Adipocyte (in vitro differentiated cells): ENCODE results near the gene UNC93B1.

Source experiments
- DNase-seq: peaks from one replicate; pipeline ENCODE4 v3.0.0-alpha.2; 2015; ENCODE audit warnings: low read depth
- H3K27me3 ChIP-seq: replicated peaks from 2 replicates; pipeline ENCODE4 v1.7.0; 2013; ENCODE audit warnings: mild to moderate bottlenecking, low read length, moderate library complexity; ENCODE audit not compliant: control insufficient read depth, insufficient read depth
- H3K36me3 ChIP-seq: 2 replicates; pipeline ENCODE4 v1.7.0; 2013; ENCODE audit warnings: low read length, mild to moderate bottlenecking, moderate library complexity; ENCODE audit not compliant: control insufficient read depth, insufficient read depth, severe bottlenecking
- H3K4me1 ChIP-seq: 2 replicates; pipeline ENCODE4 v1.7.0; 2013; ENCODE audit warnings: mild to moderate bottlenecking, low read length, moderate library complexity; ENCODE audit not compliant: control insufficient read depth, insufficient read depth
- H3K4me3 ChIP-seq: 2 replicates; pipeline ENCODE4 v1.7.0; 2013; ENCODE audit warnings: mild to moderate bottlenecking, low read length, moderate library complexity
- H3K9ac ChIP-seq: 2 replicates; pipeline ENCODE4 v1.7.0; 2013; ENCODE audit warnings: mild to moderate bottlenecking, low read length, moderate library complexity
- H3K9me3 ChIP-seq: 2 replicates; pipeline ENCODE4 v1.7.0; 2013; ENCODE audit warnings: mild to moderate bottlenecking, low read length, moderate library complexity; ENCODE audit not compliant: control insufficient read depth

Gene UNC93B1

DNA sequence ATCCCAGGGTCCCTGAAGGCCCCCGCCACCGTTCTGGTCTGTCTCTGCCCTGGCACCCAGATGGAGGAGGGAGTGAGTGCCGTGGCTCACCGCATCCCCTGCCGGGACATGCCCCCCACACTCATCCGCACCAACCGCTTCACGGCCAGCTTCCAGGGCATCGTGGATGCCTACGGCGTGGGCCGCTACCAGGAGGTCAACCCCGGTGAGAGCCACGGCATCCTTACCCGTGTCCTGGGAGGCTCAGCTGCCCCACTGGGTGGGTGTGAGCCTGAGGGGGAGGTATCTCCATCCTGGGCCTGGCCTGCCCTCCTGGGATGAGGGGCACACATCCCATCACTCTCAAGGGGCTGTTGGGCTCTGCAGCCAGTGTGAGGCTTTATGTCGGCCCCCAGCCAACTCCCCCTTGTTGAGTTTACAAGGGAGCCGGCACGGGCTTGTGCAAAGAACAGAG is 41.0 kb upstream of the UNC93B1 start:
- Histone ChIP-seq H3K27me3 (no peaks in the 10 kb centered on the region), H3K4me1 (peaks cover 19% of the 10 kb centered on the region), H3K9me3 (no peaks in the 10 kb centered on the region), H3K9ac (no peak overlapping the region), H3K36me3 (peaks cover 30% of the 10 kb centered on the region), H3K4me3 (no peak overlapping the region)
- DNase-seq = no peak

DNA sequence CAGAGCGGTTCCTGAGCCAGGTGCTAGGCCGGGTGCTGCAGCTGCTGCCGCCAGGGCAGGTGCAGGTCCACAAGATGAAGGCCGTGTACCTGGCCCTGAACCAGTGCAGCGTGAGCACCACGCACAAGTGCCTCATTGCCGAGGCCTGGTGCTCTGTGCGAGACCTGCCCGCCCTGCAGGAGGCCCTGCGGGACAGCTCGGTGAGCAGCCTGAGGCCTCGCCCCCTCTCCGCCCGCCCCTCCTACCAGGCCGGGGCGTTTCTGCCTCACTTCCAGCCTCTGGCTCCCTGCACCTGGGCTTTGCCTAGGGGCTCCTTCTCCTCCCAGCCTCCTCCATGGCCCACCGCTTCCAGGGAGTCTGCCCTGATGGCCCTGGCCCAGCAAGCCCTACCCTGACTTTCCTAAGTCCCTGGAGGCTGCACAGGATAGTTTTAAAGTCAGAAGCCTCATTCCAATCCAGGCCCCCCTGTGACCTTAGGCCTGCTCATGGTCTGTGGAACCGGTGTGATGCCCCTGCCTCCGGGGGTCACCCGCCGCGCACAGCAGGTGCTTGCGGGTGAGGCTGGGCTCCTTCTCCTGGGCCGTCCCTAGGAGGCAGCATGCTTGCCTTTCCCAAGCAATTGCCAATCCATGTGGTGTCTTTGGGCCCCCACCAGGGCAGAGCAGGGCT is 40.4 kb upstream of the UNC93B1 start:
- peaks cover 24% of the 10 kb centered on the region for H3K36me3 ChIP-seq

DNA sequence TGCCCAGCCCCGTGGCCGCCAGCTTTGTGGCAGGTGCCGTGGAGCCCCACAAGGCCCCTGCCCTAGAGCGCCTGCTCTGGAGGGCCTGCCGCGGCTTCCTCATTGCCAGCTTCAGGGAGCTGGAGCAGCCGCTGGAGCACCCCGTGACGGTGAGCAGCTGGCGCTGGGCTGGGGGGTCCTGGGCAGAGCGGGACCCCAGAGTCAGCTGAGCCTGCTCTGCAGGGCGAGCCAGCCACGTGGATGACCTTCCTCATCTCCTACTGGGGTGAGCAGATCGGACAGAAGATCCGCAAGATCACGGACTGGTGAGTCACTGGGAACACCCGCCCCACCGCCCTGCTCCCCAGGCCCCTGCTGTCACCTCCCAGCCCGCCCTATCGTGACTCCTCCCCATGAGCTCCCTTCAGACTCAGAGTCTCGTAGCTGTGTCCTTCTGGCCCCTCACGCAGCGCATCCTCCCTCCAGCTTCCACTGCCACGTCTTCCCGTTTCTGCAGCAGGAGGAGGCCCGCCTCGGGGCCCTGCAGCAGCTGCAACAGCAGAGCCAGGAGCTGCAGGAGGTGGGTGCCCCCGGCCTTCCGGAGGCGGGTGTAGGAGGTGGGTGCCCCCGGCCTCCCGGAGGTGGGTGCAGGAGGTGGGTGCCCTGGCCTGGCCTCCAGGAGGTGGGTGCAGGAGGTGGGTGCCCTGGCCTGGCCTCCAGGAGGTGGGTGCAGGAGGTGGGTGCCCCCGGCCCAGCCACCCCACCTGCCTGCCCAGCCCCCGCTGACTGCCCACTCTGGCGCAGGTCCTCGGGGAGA is 39.6 kb upstream of the UNC93B1 start:
- no peaks in the 10 kb centered on the region for H3K27me3 ChIP-seq
- H3K4me1 ChIP-seq = peaks cover 27% of the 10 kb centered on the region
- H3K9me3 ChIP-seq = no peaks in the 10 kb centered on the region
- peak overlapping the region; percentile 67 for H3K9ac ChIP-seq
- no peak overlapping the region for H3K4me3 ChIP-seq
- H3K36me3 ChIP-seq = peaks cover 19% of the 10 kb centered on the region
- DNase-seq = no peak

More for the DNA sequence above, 40.4 kb upstream of the UNC93B1 start:
- Histone ChIP-seq H3K9me3 (no peaks in the 10 kb centered on the region), H3K4me3 (no peak overlapping the region), H3K9ac (no peak overlapping the region), H3K4me1 (peaks cover 24% of the 10 kb centered on the region), H3K27me3 (no peaks in the 10 kb centered on the region)
- no peak for DNase-seq

DNA sequence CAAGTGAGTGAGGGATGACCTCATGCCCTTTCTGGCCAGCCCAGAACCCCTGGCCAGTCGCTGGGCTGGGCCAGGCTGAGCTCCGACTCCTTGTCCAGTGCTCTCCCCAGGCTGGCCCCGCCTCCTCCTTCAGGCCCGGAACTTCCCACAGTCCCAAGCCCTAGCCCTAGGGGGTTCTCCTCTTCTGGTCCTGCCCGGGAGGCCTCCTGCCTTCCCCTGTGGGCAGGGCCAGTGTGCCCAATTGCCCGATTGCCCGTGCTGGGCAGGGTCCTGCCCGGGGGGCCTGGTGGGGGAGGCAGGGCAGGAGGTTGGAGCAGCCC is 39.1 kb upstream of the UNC93B1 start:
- Histone ChIP-seq H3K9me3 (no peaks in the 10 kb centered on the region), H3K27me3 (no peaks in the 10 kb centered on the region), H3K4me3 (no peak overlapping the region), H3K4me1 (peaks cover 33% of the 10 kb centered on the region), H3K9ac (peak overlapping the region; percentile 67), H3K36me3 (peaks cover 16% of the 10 kb centered on the region)
- DNase-seq = no peak

DNA sequence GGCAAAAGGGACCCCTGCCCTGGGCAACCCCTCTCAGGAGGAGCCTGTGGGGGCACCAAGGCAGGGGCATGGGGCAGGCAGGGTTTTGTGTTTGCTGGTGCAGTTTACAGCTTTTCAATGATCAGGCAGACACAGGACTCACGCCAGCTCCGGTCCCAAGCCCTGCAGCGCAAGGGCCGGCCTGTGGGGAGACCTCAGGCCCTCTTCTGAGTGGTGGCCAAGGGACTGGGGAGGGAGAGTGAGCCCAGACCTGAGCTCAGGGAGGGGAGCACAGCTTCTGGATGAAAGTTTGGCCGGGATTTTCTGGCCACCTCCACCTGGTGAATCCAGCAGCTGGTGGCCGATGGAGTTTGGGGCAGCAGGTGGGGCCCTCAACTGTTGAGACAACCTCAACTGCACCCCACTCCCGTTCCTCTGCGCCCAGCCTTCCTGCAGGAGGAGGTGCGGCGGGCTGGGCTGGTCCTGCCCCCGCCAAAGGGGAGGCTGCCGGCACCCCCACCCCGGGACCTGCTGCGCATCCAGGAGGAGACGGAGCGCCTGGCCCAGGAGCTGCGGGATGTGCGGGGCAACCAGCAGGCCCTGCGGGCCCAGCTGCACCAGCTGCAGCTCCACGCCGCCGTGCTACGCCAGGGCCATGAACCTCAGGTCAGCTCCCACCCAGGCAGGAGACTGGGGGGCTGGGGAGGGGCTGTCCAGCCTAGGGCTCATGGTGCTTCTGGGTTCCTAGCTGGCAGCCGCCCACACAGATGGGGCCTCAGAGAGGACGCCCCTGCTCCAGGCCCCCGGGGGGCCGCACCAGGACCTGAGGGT is 38.5 kb upstream of the UNC93B1 start:
- no peak for DNase-seq
- Histone ChIP-seq H3K9me3 (no peaks in the 10 kb centered on the region), H3K36me3 (peaks cover 14% of the 10 kb centered on the region), H3K4me3 (no peak overlapping the region), H3K9ac (peak overlapping the region; percentile 67), H3K4me1 (peaks cover 37% of the 10 kb centered on the region), H3K27me3 (no peaks in the 10 kb centered on the region)

DNA sequence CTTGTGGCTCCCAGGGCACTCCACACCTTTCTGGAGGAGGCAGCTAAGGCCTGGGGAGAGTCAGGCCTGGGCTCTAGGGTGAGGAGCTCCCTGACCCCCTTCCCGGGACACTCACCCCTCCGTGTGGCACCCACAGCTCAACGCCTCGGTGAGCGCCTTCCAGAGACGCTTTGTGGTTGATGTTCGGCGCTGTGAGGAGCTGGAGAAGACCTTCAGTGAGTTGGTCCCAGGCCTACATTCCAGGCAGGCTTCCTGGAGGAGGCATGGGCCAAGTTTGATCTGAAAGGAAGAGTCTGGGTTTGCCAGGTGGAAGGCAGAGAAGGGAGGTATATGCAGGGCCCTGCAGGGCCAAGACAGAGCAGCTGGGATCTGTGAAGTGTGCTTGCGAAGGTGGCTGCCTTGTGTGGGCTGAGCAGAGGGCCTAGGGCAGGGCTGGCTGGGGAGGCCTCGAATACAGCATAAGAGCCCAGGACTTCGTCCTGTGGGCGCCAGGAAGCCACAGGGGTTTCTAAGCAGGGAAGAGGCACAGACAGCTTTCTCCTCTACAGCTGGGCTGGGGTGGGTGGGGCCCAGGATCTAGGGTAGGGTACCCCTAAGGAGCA is 37.8 kb upstream of the UNC93B1 start:
- Histone ChIP-seq H3K4me1 (peaks cover 37% of the 10 kb centered on the region), H3K9ac (no peak overlapping the region), H3K27me3 (no peaks in the 10 kb centered on the region), H3K4me3 (no peak overlapping the region), H3K36me3 (peaks cover 14% of the 10 kb centered on the region), H3K9me3 (no peaks in the 10 kb centered on the region)
- DNase-seq = no peak

DNA sequence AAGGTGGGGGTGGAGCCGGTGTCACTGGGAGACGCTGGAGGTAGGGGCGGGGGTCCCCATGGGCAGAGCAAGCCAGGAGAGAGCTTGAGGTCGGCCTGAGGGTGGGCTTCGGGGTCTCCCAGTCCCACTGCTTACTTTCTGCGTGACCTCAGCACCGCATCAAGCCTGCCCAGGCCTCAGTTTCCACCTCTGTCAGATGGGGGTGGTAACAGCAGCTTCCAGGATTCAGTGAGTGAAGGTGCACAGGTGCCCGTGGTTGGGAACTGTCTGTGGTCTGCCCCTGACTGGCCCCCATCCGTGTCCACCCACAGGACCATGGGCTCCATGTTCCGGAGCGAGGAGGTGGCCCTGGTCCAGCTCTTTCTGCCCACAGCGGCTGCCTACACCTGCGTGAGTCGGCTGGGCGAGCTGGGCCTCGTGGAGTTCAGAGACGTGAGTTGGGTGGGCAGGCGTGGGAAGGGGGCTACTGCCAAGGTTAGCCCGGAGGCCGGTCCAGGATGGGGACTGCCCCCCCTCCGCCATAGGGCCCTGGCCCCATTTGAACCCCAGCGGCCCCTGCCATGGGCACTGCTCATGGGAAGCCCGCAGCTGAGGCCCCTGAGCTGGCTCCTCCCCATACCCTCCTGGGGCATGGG is 37.2 kb upstream of the UNC93B1 start:
- no peak for DNase-seq
- no peaks in the 10 kb centered on the region for H3K27me3 ChIP-seq
- H3K36me3 ChIP-seq = peaks cover 14% of the 10 kb centered on the region
- H3K4me1 ChIP-seq = peaks cover 37% of the 10 kb centered on the region
- H3K4me3 ChIP-seq = peak overlapping the region; percentile 89
- no peaks in the 10 kb centered on the region for H3K9me3 ChIP-seq
- H3K9ac ChIP-seq = peak overlapping the region; percentile 93

DNA sequence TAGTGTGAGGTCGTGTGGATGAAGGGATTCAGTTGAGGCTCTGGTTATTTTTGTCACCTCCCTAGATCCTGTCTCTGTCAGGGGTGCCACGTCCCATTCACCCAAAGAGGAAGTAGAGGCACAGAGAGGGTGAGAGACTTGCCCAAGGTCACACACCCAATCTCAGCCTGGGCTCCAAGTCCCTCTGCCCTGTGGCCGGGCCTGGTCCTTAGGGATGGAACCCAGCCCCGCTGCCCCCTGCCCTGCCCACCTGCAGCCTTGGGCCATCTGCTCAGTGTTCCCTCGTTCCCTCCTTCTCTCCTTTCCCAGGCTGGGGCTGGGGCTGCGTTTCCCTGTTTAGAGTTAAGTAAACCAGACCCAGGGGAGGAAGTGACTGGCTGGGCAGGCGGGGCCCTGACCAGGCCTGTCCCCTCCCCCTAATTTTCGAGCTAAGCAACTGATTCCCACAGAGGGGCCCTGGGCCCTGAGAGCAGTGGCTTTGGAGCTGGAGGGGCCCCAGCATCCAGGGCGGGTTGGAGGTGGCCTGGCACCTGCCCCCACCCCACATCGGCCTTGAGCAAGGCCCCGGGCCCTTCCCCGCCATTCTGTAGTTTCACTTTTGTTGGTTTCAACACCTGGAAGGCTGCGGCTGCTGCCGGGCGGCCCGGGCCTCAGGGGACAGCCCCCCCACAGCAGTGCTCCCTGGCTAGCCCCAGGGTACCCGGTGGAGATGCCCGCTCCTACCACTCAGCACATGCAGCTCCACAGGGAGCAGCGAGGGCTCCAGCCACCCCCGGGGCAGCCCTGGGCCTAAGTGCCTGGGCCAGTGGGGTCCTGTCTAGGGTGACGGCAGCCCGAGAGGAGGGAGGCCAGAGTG is 36.4 kb upstream of the UNC93B1 start:
- H3K9me3 ChIP-seq = no peaks in the 10 kb centered on the region
- H3K9ac ChIP-seq = peak overlapping the region; percentile 93
- H3K36me3 ChIP-seq = peaks cover 10% of the 10 kb centered on the region
- no peaks in the 10 kb centered on the region for H3K27me3 ChIP-seq
- DNase-seq = peak; percentile 75
- peak overlapping the region; percentile 89 for H3K4me3 ChIP-seq
- H3K4me1 ChIP-seq = peaks cover 37% of the 10 kb centered on the region

DNA sequence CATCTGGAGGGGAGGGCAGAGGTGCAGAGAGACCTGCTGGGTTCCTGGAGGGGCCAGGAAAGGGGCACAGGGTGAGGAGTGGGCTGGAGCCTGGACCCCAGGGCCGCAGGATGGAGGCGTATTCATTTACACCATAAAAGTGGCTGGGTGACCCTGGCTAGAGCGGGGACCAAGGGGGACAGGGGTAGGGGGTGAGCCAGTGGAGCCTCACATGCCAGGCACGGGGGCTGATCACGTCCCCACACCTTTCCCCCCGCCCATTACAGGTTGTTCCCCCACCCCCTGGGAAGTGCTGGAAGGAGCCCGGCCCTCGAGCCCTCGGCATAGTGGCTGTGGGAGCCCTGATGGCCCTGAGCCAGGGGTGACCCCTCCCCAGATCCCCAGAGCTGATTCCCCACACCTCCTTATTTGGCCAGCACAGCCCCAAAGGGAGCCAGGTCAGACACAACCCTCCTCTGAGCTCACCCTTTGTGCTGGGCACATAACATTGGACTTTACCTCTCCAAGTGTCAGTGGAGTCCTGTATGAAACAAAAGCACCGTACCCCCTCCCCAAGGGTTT is 35.7 kb upstream of the UNC93B1 start:
- H3K4me1 ChIP-seq = peaks cover 37% of the 10 kb centered on the region
- no peaks in the 10 kb centered on the region for H3K9me3 ChIP-seq
- H3K9ac ChIP-seq = peak overlapping the region; percentile 93
- H3K36me3 ChIP-seq = peaks cover 2% of the 10 kb centered on the region
- no peaks in the 10 kb centered on the region for H3K27me3 ChIP-seq
- DNase-seq = peak; percentile 21
- peak overlapping the region; percentile 89 for H3K4me3 ChIP-seq
